Measurements from ENCODE around the gene PKMYT1.

PKMYT1 gene

GRCh38 chr16:3026003-3026378 lies 45.7 kb upstream of the PKMYT1 start:
- Histone ChIP-seq H3K27me3 (ENCODE audit: insufficient read depth, poor library complexity, severe bottlenecking) (peaks cover 8% of the 10 kb centered on the region), H3K27ac (replicated peaks) (no peak overlapping the region), H3K4me3 (replicated peaks; ENCODE audit: insufficient read depth, low read length) (no peak overlapping the region)
- DNase-seq (ENCODE audit: low read depth in 1 of 2, low spot score in 1 of 2): no peak
- no peak for TF ChIP-seq POLR2AphosphoS5 (IDR thresholded peaks at IDR 0.05; ENCODE audit: low read depth)
- no peak for TF ChIP-seq CTCF (IDR thresholded peaks at IDR 0.05; ENCODE audit: insufficient read depth, low read length)
- TF ChIP-seq GABPA (IDR thresholded peaks at IDR 0.05; ENCODE audit: low read depth): no peak
- no peak for TF ChIP-seq SPI1 (IDR thresholded peaks at IDR 0.05; ENCODE audit: borderline replicate concordance, low read depth)
- no peak for TF ChIP-seq REST (IDR thresholded peaks at IDR 0.05; ENCODE audit: insufficient replicate concordance, low read depth)

GRCh38 chr16:3025032-3026002 lies 45.1 kb upstream of the PKMYT1 start:
- Histone ChIP-seq H3K27ac (replicated peaks) (no peak overlapping the region), H3K4me3 (replicated peaks; ENCODE audit: insufficient read depth, low read length) (no peak overlapping the region), H3K27me3 (ENCODE audit: insufficient read depth, poor library complexity, severe bottlenecking) (peaks cover 6% of the 10 kb centered on the region)
- DNase-seq (ENCODE audit: low read depth in 1 of 2, low spot score in 1 of 2): no peak
- TF ChIP-seq POLR2AphosphoS5 (IDR thresholded peaks at IDR 0.05; ENCODE audit: low read depth) (no peak), SPI1 (IDR thresholded peaks at IDR 0.05; ENCODE audit: borderline replicate concordance, low read depth) (no peak), CTCF (IDR thresholded peaks at IDR 0.05; ENCODE audit: insufficient read depth, low read length) (no peak)

GRCh38 chr16:3023669-3024478 lies 43.6 kb upstream of the PKMYT1 start, which contains the start of the genes HCFC1R1 and THOC6:
Gene HCFC1R1, minus strand, starts transcription at chr16:3023942. Its CDS starts 1 bp downstream, at chr16:3023941.
Gene THOC6, plus strand, starts transcription at chr16:3024035. Its CDS starts 292 bp downstream, at chr16:3024327.
- Histone ChIP-seq H3K27ac (replicated peaks) (peak within 1 kb of the TSS; percentile 98), H3K4me3 (replicated peaks; ENCODE audit: insufficient read depth, low read length) (peak within 1 kb of the TSS; percentile 80), H3K27me3 (ENCODE audit: insufficient read depth, poor library complexity, severe bottlenecking) (peaks cover 1% of the 10 kb centered on the region)
- peak; percentile 97 to 99 for DNase-seq (ENCODE audit: low read depth in 1 of 2, low spot score in 1 of 2)
- TF ChIP-seq SPI1 (IDR thresholded peaks at IDR 0.05; ENCODE audit: borderline replicate concordance, low read depth) (peak; percentile 52; the same call in 1 of the 2 replicates), POLR2AphosphoS5 (IDR thresholded peaks at IDR 0.05; ENCODE audit: low read depth) (peak; percentile 85; the same call in 1 of the 2 replicates), CTCF (IDR thresholded peaks at IDR 0.05; ENCODE audit: insufficient read depth, low read length) (no peak)

- Histone ChIP-seq H3K27ac (replicated peaks) (peak overlapping the region; percentile 98), H3K4me3 (replicated peaks; ENCODE audit: insufficient read depth, low read length) (peak overlapping the region; percentile 80), H3K27me3 (ENCODE audit: insufficient read depth, poor library complexity, severe bottlenecking) (no peaks in the 10 kb centered on the region)
- no peak for DNase-seq (ENCODE audit: low read depth in 1 of 2, low spot score in 1 of 2)
- TF ChIP-seq CTCF (IDR thresholded peaks at IDR 0.05; ENCODE audit: insufficient read depth, low read length) (no peak), POLR2AphosphoS5 (IDR thresholded peaks at IDR 0.05; ENCODE audit: low read depth) (no peak), REST (IDR thresholded peaks at IDR 0.05; ENCODE audit: insufficient replicate concordance, low read depth) (no peak), GABPA (IDR thresholded peaks at IDR 0.05; ENCODE audit: low read depth) (no peak), SPI1 (IDR thresholded peaks at IDR 0.05; ENCODE audit: borderline replicate concordance, low read depth) (no peak)
Measured at GRCh38 chr16:3023415-3023668, 43.1 kb upstream of the PKMYT1 start.

Data from HL-60 (cell line).